ENCODE results near the gene EIF1AX.

GRCh38 chrX:20111271-20111670, 30.4 kb downstream of the EIF1AX start:
- TF ChIP-seq POLR2AphosphoS5 (IDR thresholded peaks at IDR 0.05) = no peak
- no peak for TF ChIP-seq POLR2A (IDR thresholded peaks at IDR 0.05)

Data from suprapubic skin (tissue), 4 donors.